ENCODE measurements around the gene PEA15. TPM values are rescaled to one million over a fixed set of nuclear protein-coding genes. Genes with fewer than 3 reads are reported as not detected.

Gene PEA15
- total RNA-seq, 1 donor from 2014 or later: 70.9 TPM

DNA sequence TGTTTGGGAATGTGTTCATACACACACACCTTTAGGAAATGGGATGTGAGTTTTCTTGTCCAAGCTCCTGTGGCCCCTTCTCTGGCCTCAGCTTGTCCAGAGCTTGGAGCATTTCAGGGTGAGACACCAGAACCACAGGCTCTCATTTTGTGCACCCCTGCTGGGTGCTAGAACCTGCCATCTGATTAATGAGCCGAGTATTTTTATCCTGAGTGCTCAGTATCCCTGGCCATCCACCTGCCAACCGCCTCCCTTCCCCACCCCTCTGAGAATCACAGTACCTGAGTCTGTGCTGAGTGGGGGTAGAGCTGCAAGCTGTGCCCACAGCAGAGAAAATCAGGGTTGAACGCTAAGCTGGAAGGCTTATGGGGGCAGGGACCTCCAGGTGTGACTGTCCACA is 13.4 kb upstream of the PEA15 start:
- no peak overlapping the region for H3K4me3 Mint-ChIP-seq
- no peak overlapping the region for H3K27ac Mint-ChIP-seq
- no peaks in the 10 kb centered on the region for H3K4me1 Mint-ChIP-seq
- intact Hi-C loops (cut with micrococcal nuclease): loop anchor here (2.0 to 5.0 kb wide), 2 partner anchors 36 to 185 kb away; no protein-coding TSS in a partner anchor
- no peaks in the 10 kb centered on the region for H3K9me3 Mint-ChIP-seq
- H3K36me3 Mint-ChIP-seq (ENCODE audit: low read depth): no peaks in the 10 kb centered on the region
- H3K27me3 Mint-ChIP-seq: no peaks in the 10 kb centered on the region
- no peak for DNase-seq

DNA sequence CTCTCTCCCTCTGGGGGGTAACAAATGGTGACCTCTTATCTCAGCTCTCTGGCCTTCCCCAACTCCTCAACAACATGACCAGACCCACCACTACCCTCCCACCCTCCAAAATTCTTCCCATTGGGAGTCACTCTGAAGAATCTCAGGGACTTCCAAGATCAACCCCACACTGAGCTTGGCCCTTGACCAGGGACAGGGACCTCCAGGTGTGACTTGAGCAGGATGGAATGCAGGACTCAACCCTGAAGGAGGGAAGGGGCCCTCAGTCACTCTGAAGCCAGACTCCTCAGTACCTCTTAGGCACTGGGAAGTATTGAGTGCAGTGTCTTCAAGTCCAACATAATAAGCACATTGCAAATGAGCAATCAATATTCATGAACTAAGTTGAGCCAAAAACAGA is 12.9 kb upstream of the PEA15 start:
- Mint-ChIP-seq H3K9me3 (no peaks in the 10 kb centered on the region), H3K4me3 (no peak overlapping the region), H3K27me3 (no peaks in the 10 kb centered on the region), H3K36me3 (ENCODE audit: low read depth) (no peaks in the 10 kb centered on the region), H3K4me1 (no peaks in the 10 kb centered on the region), H3K27ac (no peak overlapping the region)
- DNase-seq: no peak
- intact Hi-C loops (cut with micrococcal nuclease): loop anchor here (2.0 to 5.0 kb wide), 2 partner anchors 35 to 185 kb away; no protein-coding TSS in a partner anchor

DNA sequence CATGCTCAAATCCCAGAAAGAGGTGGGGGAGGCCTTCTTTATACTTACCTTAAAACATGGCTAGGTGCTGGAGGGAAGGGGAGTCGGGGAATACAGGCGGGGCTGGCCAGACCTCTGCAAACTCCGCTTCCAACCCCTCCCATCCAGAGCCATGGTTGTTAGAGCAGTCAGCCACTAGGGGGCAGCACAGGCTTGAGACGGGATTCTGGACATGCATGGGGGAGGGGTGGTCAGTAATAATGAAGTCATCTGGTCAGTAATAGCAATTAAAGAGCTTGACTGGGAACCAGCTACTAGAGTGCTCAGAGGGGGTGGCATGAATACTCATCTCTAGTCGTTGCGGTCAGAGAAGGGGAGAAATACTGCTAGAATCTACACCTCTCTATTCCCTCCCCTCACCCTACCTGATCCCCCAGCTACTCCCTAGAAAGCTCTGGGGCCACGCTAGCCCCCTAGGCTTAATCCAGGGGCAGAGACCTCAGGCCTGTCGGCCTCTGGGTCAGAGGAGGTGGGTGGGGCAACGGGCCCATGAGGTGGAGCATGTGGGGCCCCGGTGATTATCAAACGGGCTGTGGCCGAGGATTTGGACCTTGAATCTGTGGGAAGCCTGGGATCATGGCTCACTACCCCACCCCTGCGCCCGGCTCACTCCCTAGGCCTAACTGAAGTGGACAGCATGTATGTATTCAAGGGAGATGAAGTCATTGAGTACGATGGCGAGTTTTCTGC is 11.9 kb upstream of the PEA15 start:
- H3K27ac Mint-ChIP-seq: no peak overlapping the region
- H3K4me3 Mint-ChIP-seq: no peak overlapping the region
- intact Hi-C loops (cut with micrococcal nuclease): loop anchor here (1.0 to 5.0 kb wide), 5 partner anchors 11 to 184 kb away; no protein-coding TSS in a partner anchor
- DNase-seq: peak; percentile 94
- no peaks in the 10 kb centered on the region for H3K9me3 Mint-ChIP-seq
- H3K27me3 Mint-ChIP-seq: no peaks in the 10 kb centered on the region
- H3K4me1 Mint-ChIP-seq: no peaks in the 10 kb centered on the region
- H3K36me3 Mint-ChIP-seq (ENCODE audit: low read depth): no peaks in the 10 kb centered on the region

DNA sequence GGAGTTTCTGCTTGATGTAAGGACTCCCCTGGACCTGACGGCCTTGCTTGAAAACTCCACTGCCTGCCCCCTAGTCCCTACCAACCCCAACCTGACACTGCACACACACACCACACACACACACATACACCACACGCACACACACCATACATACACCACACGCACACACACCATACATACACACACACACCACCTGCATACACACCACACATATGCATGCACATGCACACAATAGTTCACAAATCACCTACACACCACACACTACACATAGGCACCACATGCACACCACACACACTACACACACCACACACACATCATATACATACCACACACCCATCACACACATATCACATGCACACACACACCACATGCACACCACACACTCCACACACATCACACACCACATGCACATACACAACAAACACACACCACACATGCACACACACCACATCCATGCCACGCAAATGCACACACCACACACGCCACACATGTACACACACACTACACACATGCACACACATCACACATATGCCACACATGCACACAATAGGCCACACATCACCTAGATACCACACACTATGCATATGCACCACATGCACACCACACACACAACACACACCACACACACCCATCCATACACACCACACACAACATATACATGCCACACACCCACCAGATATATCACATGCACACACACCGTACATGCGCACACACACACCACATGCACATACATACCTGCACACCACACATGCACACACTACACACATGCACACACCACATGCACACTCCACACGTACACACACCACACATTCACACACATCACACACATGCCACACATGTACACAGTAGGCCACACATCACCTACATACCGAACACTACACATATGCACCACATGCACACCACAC is 11.1 kb upstream of the PEA15 start:
- H3K27ac Mint-ChIP-seq: no peak overlapping the region
- no peaks in the 10 kb centered on the region for H3K9me3 Mint-ChIP-seq
- intact Hi-C loops (cut with micrococcal nuclease): loop anchor here (1.0 to 5.0 kb wide), 5 partner anchors 10 to 183 kb away; no protein-coding TSS in a partner anchor
- no peak for DNase-seq
- H3K4me3 Mint-ChIP-seq: no peak overlapping the region
- no peaks in the 10 kb centered on the region for H3K27me3 Mint-ChIP-seq
- H3K36me3 Mint-ChIP-seq (ENCODE audit: low read depth): no peaks in the 10 kb centered on the region
- no peaks in the 10 kb centered on the region for H3K4me1 Mint-ChIP-seq

DNA sequence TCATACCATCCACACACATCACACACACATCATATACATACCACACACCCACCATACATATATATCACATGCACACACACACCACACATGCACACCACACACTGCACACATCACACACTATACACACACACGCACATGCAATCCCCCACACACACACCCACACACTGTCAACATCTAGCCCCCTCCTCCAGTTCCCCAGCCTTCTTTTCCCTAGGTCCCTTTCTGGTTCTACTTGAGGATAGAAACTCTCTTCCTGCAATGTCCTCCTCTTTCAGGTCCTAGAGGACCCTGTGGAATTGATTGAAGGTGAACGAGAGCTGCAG is 10.5 kb upstream of the PEA15 start:
- H3K9me3 Mint-ChIP-seq: no peaks in the 10 kb centered on the region
- H3K4me3 Mint-ChIP-seq: no peak overlapping the region
- no peaks in the 10 kb centered on the region for H3K27me3 Mint-ChIP-seq
- intact Hi-C loops (cut with micrococcal nuclease): loop anchor here (5.0 kb wide), 1 partner anchor 33 kb away; no protein-coding TSS in a partner anchor
- H3K27ac Mint-ChIP-seq: no peak overlapping the region
- no peaks in the 10 kb centered on the region for H3K4me1 Mint-ChIP-seq
- no peak for DNase-seq
- H3K36me3 Mint-ChIP-seq (ENCODE audit: low read depth): no peaks in the 10 kb centered on the region

DNA sequence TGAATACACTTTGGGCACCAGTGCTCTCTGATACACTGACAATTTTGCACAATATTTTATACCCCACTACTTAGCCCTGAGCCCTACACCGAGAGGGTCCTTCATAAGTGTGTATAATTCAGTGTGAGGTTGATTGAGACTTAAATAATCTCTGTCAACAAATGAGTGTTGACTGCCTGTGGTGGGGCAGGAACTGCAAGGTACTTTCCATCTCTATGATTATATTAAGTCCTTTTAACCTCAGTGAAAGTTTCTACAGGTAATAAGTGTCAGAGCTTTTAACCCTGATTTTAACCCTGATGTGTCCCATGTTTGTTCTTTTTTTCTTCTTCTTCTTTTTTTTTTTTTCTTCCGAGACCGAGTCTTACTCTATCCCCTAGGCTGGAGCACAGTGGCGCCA is 9.0 kb upstream of the PEA15 start:
- H3K36me3 Mint-ChIP-seq (ENCODE audit: low read depth): no peaks in the 10 kb centered on the region

DNA sequence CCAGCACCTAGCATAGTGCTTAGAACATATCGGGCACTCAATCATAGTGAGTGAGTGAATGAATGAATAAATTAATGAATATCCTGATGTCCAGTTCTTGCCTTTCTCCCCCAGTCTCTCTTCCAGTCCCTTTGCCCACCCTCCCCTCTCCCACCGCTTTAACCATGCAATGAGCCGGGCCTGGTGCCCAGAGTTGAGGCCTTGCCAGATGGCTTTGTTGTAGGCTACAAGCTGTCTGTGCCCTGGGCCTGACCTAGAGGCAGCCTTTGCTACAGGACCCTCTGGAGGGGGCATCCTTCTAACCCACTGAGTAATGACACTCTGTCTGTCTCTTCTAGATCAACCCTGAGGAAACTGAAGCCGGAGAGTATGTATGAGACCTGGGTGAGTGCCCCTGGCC is 8.0 kb upstream of the PEA15 start:
- intact Hi-C loops (cut with micrococcal nuclease): no loop called here
- no peak for DNase-seq
- H3K4me1 Mint-ChIP-seq: no peaks in the 10 kb centered on the region
- no peaks in the 10 kb centered on the region for H3K36me3 Mint-ChIP-seq (ENCODE audit: low read depth)
- no peaks in the 10 kb centered on the region for H3K9me3 Mint-ChIP-seq
- no peaks in the 10 kb centered on the region for H3K27me3 Mint-ChIP-seq
- H3K27ac Mint-ChIP-seq: no peak overlapping the region
- no peak overlapping the region for H3K4me3 Mint-ChIP-seq

More for the DNA sequence above, 9.0 kb upstream of the PEA15 start:
- H3K4me1 Mint-ChIP-seq: no peaks in the 10 kb centered on the region
- no peak overlapping the region for H3K27ac Mint-ChIP-seq
- no peak overlapping the region for H3K4me3 Mint-ChIP-seq
- intact Hi-C loops (cut with micrococcal nuclease): no loop called here
- no peaks in the 10 kb centered on the region for H3K27me3 Mint-ChIP-seq
- no peak for DNase-seq
- H3K9me3 Mint-ChIP-seq: no peaks in the 10 kb centered on the region

DNA sequence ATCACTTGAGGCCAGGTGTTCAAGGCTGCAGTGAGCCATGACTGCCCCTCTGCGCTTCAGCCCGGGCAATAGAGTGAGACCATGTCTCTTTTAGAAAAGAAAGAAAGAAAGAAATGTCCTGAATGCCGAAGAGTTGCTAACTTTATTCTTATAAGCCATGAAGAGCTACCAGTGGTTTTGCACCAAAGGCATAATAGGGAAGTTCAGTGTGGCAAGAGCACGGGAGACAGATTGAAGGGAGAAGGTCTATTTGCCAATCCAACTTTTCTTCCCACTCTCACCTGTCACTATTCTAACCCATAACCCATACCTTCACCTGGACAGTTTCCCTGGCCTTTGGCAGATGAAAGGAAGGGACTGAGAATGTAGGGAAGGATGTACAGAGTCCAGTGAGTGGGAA is 4.4 kb upstream of the PEA15 start:
- intact Hi-C loops (cut with micrococcal nuclease): no loop called here
- DNase-seq: no peak
- no peaks in the 10 kb centered on the region for H3K27me3 Mint-ChIP-seq
- H3K4me3 Mint-ChIP-seq: no peak overlapping the region
- H3K9me3 Mint-ChIP-seq: no peaks in the 10 kb centered on the region
- no peaks in the 10 kb centered on the region for H3K36me3 Mint-ChIP-seq (ENCODE audit: low read depth)
- peaks cover 11% of the 10 kb centered on the region for H3K4me1 Mint-ChIP-seq
- no peak overlapping the region for H3K27ac Mint-ChIP-seq

DNA sequence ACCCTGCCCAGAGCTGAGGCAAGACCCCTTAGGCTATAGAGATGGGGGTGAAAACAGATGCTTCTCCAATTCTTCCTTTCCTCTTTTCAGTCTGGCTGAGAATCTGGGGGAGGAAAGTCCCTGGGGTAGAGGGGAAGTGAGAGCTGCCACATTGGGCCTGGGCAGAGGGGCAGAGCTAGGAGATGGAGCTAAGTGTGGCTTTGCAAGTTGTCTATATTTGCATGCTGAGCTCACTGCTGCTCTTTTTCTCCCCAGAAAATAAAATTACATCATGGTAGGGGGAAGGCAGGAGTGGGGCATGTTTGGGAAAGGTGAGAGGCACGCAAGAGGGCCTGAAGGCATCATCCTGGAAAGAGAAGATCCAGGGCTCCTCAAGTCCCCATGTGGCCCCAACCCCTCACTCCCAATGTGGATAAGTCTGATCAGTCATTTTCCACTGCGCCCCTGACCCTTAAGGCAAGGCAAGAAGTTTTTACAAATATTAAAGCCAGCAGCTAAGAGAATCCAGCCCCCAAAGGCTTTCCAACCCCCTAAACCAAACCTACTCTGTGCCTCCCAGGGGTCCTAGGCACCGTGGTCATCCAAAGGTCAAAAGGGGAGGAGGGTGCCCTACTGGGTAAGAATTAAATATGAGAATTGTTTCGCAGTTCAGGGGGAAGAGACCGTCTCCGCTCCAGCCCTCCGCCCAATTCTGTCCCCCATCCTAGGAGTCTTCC is 500 bp upstream of the PEA15 start:
- Mint-ChIP-seq H3K4me1 (peaks cover 35% of the 10 kb centered on the region), H3K9me3 (no peaks in the 10 kb centered on the region), H3K36me3 (ENCODE audit: low read depth) (peaks cover 23% of the 10 kb centered on the region), H3K27me3 (no peaks in the 10 kb centered on the region), H3K4me3 (peak overlapping the region; percentile 91), H3K27ac (peak overlapping the region; percentile 91)
- peak; percentile 64 for DNase-seq
- intact Hi-C loops (cut with micrococcal nuclease): loop anchor here (1.0 to 5.0 kb wide), 4 partner anchors 11 to 172 kb away; partner anchors contain the start of genes IGSF8 and PIGM

DNA sequence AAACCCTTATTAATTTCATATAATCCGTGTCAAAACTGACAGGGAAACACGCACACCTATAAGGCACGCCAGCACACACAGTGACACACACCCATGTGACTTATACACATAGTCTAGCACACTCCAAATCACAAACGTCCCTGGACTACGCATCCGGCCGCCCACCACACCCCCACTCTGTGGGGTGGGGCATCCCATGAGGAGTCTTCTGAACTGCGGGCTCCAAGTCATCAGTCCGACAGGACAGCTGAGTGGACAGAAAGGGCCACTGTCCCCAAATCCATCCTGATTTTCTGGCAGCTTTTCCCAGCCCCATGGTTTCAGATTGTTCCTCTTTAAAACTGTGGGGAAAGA is 829 bp downstream of the PEA15 start:
- H3K27me3 Mint-ChIP-seq: no peaks in the 10 kb centered on the region
- peaks cover 31% of the 10 kb centered on the region for H3K36me3 Mint-ChIP-seq (ENCODE audit: low read depth)
- intact Hi-C loops (cut with micrococcal nuclease): loop anchor here (5.0 kb wide), 1 partner anchor 174 kb away; the partner anchor contains the start of gene PIGM
- DNase-seq: peak; percentile 79
- H3K4me3 Mint-ChIP-seq: peak overlapping the region; percentile 91
- peaks cover 43% of the 10 kb centered on the region for H3K4me1 Mint-ChIP-seq
- H3K27ac Mint-ChIP-seq: peak overlapping the region; percentile 66
- no peaks in the 10 kb centered on the region for H3K9me3 Mint-ChIP-seq

DNA sequence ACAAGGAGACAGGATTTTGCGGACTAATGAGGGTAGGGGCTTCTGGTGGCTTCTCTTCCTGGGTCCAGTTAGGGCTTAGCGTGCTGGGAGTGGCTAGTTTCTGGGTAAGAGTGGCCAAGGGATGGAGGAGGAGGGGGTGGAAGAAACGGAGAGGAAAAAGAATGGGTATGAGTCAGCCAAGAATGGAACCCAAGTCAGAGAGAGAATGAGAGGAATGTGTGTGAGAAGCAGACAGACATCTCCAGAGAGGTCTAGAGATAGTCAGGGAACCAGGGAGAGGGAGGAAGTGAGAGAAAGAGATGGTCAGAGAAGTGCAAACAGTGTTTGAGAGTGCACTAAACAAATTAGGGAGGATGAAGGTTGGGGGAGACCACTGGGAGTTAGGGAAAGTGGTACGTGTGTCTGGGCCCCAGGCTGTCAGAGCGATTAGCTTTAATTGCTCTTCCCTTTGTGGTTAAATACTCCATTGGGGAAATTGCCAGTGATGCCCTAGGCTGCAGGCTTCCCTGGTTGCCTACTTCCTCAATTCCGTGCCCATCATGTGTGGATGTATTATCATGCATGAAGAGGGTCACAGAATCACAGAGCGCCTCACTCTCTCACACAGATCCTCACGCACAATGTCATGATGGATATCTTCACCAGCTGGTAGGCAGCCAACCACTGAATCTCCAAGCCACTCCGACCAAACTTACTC is 1.4 kb downstream of the PEA15 start:
- peak overlapping the region; percentile 80 for H3K27ac Mint-ChIP-seq
- peak overlapping the region; percentile 91 for H3K4me3 Mint-ChIP-seq
- intact Hi-C loops (cut with micrococcal nuclease): loop anchor here (5.0 kb wide), 1 partner anchor 174 kb away; the partner anchor contains the start of gene PIGM
- no peak for DNase-seq
- no peaks in the 10 kb centered on the region for H3K27me3 Mint-ChIP-seq
- peaks cover 43% of the 10 kb centered on the region for H3K4me1 Mint-ChIP-seq
- H3K36me3 Mint-ChIP-seq (ENCODE audit: low read depth): peaks cover 34% of the 10 kb centered on the region
- H3K9me3 Mint-ChIP-seq: no peaks in the 10 kb centered on the region

DNA sequence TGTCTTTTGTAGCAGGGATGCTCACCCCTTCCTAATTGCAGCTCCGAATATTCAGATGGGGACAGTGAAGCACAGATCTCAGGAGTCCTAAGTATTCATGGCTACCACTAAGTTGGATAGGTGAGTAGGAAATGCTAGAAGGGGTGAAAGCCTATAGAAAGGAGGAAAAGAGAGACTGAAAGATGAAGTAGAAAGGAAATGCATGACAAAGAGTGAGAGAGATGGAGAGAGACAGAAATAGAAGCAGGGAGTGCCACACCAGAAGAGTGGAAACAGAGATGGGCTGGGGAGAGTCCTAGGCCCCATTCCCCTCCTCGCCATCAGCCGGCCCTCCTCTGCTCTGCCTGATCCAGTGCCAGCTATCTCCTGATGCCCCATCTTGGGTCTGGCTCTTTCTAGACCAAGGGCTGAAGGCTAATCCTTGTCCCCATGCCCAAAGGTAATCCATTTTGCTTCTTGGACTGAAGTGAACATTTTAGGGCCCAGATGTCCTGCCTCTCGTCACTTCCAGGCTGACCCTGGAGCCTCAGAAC is 2.0 kb downstream of the PEA15 start:
- peaks cover 43% of the 10 kb centered on the region for H3K4me1 Mint-ChIP-seq
- H3K36me3 Mint-ChIP-seq (ENCODE audit: low read depth): peaks cover 40% of the 10 kb centered on the region
- H3K27ac Mint-ChIP-seq: peak overlapping the region; percentile 80
- no peak for DNase-seq
- H3K4me3 Mint-ChIP-seq: peak overlapping the region; percentile 91
- intact Hi-C loops (cut with micrococcal nuclease): loop anchor here (5.0 kb wide), 1 partner anchor 175 kb away; the partner anchor contains the start of gene PIGM
- H3K27me3 Mint-ChIP-seq: no peaks in the 10 kb centered on the region
- H3K9me3 Mint-ChIP-seq: no peaks in the 10 kb centered on the region

All from activated CD4-positive, alpha-beta T cell treated with anti-CD3 and anti-CD28 coated beads, Interleukin-2, amount 10 ng/mL, durations not matched to agents 24 days and 14 days (primary cell).